Stimulated activated CD4-positive, alpha-beta T cell treated with anti-CD3 and anti-CD28 coated beads, Interleukin-2, amount 100 ng/mL, for 48 hours (primary cell): Measurements from ENCODE around the gene LY6G5B.

Experiments
- DNase-seq, 2 donors: peaks; one replicate each; pipeline ENCODE4 v3.0.0-alpha.2; 2020

Gene LY6G5B, protein sequence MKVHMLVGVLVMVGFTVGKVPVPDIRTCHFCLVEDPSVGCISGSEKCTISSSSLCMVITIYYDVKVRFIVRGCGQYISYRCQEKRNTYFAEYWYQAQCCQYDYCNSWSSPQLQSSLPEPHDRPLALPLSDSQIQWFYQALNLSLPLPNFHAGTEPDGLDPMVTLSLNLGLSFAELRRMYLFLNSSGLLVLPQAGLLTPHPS

DNA sequence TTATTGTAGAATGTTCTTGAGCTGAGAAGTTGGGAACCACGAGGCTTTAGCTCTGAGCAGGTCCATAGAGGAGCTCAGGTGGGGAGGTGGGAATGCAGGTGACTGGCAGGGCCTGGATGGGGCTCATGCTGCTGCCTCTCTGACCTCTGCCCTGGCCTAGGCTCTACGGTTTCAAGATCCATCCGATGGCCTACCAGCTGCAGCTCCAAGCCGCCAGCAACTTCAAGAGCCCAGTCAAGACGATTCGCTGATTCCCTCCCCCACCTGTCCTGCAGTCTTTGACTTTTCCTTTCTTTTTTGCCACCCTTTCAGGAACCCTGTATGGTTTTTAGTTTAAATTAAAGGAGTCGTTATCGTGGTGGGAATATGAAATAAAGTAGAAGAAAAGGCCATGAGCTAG is at the start of gene LY6G5B:
Gene LY6G5B (plus strand): TSS at position 301 of the 400 bp plus-strand sequence. CDS start 975 bp downstream, outside the sequence.
- no peak for DNase-seq

DNA sequence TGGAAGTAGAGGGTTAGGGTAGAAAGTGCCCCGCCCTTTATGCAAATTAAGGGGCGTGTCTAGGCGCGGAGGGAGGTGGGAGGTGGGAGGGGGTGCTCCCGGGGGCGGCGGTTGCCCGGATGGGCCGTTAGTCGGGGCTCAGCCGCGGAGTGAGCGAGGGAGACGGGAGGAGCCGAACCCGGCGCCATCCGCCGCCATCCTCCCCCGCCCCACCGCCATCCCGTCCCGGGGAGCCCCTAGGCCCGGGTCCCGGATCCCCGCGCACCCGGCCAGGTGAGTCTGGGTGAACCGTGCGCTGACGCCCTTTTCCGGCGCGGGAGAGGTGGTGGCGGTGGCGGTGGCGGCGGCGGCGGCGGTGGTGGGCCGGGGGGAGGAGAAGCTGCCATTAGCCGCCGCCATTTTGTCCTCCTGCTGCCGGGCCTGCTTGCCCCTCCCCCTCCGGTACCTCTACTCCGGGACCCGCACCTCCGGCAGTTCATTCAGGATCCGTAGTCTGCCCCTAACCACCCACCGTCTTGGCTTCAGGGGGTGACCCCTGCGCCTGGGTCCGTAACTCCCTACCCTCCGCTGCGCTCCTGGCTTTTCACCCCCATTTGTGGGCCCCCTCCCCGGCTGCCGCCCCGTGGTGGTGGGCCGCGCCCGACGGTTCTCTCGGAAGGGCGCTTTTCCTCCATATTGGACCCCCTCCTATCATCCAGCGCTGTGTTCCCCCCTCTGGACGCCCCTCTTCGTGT is 49.0 kb upstream of the LY6G5B start, which contains the start of gene PRRC2A:
Gene PRRC2A (plus strand): TSS at position 130 of the 734 bp plus-strand sequence. CDS start 2,075 bp downstream, outside the sequence.
- DNase-seq: peak; percentile 76 to 97

DNA sequence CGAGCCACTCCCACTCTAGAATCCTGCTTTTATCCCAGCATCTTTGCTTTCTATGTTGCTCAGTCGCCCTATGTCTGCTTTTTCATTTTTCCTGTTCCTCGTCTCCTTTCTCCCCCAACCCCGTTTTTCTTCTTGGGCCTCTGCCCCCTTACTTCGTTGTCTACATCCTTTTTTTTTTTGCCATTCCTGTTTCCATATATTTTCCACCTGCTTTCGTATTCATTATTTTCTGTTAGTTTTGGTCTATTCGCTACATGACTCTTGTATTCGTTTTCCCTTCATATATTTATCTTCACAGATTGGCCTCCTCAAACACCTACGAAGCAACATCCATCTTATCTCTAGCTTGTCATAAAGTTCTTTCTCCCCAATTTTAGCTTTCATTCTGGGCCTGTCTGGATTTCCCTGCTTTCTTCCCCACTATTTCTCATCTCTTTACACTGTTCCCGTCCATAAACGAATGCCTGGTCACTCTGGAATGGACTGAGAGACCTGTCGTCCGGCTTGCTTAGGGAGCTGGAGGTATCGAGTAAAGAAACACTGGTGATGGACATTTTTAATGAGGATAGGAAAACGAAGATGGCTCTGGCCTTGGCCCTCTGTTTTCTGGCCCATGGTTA is 48.3 kb upstream of the LY6G5B start:
- no peak for DNase-seq

DNA sequence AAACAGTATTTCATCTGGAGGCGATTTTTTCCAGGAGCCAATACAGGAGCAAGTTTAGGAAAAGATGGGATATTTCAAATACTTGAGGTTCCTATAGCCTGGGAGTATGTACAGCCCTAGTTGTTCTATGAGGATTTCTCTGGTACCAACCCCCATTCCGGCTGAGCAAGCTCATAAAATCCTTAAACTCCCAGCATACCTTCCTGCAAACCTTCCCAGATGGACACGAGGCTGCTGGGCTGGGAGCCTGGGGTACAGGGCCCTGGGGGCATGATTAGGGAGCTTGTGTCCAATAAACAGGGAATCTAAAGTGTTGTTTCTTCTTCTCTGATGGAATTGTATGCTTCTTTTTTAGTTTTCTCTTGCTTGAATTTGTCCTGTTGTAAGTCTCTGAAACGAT is 47.8 kb upstream of the LY6G5B start:
- DNase-seq: no peak

DNA sequence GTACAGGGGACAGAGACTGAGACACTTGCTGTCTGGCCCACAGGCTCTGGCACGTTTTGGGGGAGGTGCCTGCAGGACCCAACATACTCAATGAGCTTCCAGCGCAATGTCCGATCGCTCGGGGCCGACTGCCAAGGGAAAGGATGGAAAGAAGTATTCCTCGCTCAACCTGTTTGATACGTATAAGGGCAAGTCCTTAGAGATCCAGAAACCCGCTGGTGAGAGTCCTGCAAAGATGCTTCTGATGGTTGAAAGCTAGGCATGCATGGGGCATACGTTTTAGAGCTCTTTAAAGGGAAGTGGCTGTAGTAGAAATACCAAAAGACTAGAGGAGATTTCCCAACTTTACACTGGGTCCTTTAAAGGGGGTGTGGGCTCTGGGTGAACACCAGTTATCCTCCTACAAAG is 47.1 kb upstream of the LY6G5B start:
- DNase-seq: no peak

DNA sequence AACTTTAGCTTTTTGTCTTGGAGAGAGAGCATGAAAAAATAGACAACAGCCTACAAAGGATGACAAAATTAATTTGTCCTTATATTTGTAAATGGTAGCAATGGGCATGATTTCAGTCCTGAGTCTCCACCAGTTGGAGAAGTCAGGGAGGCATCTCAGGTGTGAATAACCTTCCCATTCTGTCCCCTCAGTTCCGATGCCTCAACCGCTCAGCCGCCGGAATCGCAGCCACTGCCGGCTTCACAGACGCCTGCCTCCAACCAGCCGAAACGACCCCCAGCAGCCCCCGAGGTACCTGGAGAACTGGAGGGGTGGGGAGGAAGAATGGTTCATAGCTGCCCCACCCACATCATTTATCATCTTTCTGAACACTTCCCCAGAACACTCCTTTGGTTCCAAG is 45.7 kb upstream of the LY6G5B start:
- DNase-seq: no peak

DNA sequence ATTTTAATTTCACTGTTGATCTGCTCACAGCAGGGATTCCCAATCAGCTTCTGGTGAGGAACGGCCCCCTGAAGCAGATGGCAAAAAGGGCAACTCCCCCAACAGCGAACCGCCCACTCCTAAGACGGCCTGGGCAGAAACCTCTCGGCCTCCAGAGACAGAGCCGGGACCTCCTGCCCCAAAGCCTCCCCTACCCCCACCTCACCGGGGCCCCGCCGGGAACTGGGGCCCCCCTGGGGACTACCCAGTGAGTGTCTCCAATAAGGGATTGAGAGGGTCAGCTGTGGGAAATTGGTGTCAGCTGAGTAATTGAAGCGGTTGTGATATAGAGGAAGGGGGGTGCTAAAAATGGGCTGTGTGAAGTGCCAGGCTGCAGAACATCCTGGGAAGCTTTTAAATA is 42.8 kb upstream of the LY6G5B start:
- DNase-seq: no peak

DNA sequence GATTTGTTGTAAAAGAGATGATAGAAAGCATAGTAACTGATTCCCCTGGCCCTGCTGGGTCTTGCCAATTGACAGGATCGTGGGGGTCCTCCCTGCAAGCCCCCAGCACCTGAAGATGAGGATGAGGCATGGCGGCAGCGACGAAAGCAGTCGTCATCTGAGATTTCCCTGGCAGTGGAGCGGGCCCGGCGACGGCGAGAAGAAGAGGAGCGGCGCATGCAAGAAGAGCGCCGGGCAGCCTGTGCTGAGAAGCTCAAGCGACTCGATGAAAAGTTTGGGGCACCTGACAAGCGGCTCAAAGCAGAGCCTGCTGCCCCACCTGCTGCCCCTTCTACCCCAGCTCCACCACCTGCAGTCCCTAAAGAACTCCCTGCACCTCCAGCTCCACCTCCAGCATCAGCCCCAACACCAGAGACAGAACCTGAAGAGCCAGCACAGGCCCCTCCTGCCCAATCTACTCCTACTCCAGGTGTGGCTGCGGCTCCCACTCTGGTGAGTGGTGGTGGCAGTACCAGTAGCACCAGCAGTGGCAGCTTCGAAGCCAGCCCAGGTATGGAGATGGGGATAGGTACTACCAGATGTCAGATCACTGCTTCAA is 42.0 kb upstream of the LY6G5B start:
- no peak for DNase-seq

DNA sequence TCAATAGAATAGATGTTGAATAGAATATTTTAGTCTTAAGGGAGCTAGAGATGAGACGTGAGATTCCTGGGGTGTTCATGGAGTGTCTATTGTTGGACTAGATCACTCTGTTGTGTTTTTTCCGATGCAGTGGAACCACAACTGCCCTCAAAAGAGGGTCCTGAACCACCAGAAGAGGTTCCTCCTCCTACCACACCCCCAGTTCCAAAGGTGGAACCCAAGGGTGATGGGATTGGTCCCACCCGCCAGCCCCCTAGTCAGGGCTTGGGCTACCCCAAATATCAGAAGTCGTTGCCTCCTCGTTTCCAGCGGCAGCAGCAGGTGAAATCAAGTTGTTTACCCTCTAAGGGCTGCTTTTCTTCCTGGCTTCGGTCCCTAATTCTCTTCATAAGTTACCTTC is 40.8 kb upstream of the LY6G5B start:
- DNase-seq: no peak

DNA sequence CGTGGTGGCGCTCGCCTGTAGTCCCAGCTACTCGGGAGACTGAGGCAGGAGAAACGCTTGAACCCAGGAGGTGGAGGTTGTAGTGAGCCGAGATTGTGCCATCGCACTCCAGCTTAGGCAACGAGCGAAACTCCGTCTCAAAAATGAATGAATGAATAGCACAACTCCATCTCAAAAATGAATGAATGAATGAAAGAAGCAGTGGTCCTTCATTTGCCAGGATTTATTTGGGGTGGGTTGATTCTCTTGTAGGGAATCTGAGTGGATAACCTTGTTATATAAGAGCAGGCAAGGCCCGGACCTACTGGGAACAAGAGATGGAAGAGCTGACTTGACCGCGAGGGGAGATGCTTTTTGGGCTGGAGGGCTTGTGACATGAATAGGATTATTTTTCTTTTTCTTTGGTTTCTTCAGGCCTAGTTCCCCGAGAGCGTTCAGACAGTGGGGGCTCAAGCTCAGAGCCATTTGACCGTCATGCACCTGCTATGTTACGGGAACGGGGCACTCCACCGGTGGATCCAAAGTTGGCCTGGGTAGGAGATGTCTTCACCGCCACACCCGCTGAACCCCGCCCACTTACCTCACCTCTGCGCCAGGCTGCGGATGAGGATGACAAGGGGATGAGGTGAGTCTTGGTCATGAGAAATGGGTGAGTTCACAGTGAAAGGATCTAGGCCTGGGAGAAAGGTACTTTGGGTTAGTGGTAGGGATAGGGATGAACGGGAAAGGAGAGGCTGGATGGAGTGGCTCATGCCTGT is 39.4 kb upstream of the LY6G5B start:
- no peak for DNase-seq

DNA sequence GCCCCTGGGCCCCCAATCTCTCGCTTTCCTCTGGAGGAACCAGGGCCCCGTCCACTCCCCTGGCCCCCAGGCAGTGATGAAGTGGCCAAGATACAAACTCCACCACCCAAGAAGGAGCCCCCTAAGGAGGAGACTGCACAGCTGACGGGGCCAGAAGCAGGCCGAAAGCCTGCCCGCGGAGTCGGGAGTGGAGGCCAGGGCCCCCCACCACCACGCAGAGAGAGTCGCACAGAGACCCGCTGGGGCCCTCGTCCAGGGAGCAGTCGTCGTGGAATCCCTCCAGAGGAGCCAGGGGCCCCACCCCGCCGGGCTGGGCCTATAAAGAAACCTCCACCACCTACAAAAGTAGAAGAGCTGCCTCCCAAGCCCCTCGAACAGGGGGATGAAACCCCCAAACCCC is 38.6 kb upstream of the LY6G5B start:
- no peak for DNase-seq

DNA sequence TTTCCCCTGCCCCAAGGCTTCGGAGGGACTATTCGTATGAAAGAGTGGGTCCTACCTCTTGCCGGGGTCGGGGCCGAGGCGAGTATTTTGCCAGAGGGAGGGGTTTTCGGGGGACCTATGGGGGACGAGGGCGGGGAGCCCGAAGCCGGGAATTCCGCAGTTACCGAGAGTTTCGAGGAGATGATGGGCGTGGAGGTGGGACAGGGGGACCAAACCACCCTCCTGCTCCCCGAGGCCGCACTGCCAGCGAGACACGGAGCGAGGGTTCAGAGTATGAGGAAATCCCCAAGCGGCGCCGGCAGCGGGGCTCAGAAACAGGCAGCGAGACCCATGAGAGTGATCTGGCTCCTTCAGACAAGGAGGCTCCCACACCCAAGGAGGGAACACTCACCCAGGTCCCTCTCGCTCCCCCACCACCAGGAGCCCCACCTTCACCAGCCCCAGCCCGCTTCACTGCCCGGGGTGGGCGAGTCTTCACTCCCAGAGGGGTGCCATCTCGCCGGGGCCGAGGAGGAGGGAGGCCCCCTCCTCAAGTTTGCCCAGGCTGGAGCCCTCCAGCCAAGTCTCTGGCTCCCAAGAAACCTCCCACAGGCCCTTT is 38.0 kb upstream of the LY6G5B start:
- DNase-seq: no peak

DNA sequence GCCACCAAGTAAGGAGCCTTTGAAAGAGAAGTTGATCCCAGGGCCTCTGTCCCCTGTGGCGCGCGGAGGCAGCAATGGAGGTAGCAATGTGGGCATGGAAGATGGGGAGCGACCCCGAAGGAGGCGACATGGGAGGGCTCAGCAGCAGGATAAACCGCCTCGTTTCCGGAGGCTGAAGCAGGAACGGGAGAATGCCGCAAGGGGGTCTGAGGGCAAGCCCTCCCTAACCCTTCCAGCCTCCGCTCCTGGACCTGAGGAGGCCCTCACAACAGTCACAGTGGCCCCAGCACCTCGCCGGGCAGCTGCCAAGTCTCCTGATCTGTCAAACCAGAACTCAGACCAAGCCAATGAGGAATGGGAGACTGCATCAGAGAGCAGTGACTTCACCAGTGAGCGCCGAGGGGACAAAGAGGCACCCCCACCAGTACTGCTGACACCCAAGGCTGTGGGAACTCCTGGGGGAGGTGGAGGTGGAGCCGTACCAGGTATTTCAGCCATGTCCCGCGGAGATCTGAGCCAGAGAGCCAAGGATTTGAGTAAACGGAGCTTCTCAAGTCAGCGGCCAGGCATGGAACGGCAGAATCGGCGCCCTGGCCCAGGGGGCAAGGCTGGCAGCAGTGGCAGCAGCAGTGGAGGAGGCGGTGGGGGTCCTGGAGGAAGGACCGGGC is 37.4 kb upstream of the LY6G5B start:
- no peak for DNase-seq

DNA sequence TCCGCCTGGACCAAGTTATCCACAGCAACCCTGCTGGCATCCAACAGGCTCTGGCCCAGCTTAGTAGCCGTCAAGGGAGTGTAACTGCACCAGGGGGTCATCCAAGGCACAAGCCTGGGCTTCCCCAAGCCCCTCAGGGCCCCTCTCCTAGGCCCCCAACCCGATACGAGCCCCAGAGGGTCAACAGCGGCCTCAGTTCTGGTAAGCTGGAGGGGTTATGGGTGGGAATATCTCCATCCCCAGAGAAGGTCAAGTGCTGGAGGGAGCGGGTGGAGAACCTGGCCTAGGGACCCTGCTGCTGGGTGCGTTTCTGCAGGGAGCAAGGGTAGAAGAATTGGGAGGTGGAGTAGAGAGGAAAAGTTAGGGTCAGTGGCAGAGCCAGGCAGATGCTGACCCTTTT is 36.3 kb upstream of the LY6G5B start:
- DNase-seq: no peak

DNA sequence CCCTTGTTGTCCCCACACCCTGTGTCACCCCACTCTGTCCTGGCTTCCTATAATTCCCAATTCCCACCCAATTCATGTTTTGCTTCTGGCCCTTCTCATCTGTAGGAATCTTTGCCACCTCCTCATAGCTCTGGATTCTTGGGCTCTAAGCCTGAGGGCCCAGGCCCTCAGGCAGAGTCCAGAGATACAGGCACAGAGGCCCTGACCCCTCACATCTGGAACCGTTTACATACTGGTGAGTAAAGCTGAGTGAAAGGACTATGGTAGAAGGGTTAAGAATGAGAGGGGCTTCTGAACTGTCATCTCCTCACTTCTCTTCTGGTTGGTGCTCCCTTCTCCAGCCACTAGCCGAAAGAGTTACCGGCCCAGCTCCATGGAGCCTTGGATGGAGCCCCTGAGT is 35.6 kb upstream of the LY6G5B start:
- no peak for DNase-seq

DNA sequence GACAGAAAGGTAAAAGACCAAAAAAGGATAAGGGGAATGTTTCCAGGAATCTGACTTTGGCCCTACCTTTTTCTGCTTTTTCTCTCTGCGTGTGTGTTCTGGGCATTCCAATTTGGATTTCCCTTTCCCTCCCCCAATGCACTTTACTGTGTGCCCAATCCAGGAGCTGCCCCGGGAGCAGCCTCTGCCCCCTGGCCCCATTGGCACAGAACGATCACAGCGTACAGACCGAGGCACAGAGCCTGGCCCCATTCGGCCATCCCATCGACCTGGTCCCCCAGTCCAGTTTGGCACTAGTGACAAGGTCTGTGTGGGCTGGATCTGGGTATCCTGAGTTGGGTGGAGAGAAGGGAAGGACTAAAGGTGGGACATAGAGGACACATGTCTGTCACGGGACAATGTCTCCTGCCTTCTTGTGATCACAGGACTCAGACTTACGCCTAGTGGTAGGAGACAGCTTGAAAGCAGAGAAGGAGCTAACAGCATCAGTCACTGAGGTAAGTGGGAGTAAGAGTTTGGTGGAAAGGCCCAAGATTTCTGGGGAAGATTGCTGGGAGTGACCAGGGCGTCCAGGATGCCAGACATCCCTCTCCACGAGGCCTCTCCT is 34.7 kb upstream of the LY6G5B start:
- DNase-seq: no peak

DNA sequence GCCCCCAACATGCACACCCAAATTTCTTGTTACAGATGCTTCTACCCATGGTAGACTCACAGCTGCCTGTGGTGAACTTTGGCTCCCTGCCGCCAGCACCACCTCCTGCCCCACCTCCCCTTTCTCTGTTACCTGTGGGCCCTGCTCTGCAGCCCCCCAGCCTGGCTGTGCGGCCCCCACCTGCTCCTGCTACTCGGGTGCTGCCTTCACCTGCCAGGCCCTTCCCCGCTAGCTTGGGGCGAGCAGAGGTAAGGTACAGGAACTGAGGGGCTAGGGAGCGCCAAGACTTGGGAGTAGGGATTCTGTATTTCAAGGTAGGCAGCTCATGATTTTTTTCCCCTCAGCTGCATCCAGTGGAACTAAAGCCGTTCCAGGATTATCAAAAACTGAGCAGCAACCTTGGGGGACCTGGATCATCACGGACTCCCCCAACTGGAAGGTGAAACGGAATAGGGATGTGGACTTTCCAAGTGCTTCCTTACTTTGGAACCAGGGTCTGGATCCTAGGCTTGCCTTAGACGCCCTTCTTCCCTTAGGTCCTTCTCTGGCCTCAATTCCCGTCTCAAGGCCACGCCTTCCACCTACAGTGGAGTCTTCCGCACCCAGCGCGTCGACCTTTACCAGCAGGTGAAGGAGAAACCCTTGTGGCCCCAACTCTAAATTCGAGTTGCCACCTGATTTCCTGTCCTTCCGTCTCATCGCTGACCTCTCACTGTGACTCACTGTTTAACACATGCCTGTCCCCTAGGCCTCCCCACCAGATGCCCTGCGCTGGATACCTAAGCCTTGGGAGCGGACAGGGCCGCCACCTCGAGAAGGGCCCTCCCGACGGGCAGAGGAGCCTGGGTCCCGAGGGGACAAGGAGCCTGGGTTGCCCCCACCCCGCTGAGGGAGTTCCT is 32.8 kb upstream of the LY6G5B start:
- no peak for DNase-seq

DNA sequence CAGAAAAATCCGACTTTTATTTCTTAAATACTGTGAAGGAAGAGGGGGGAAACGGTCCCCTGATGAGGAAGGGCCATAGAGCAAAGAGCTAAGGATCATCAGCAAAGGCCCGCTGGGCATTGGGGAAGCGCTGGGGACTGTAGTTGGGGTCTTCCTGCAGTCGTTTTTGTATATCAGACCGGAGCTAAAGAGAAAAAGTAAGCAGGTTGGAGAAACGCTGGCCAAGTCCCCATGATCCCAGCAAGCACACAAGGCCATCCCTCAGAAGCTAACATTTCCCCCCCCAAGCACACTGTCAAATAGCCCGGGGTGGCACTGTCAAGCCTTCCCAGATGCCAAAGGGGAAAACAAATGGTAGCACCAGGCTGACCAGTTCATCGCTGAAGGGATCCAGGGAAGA is 30.7 kb upstream of the LY6G5B start:
- no peak for DNase-seq

DNA sequence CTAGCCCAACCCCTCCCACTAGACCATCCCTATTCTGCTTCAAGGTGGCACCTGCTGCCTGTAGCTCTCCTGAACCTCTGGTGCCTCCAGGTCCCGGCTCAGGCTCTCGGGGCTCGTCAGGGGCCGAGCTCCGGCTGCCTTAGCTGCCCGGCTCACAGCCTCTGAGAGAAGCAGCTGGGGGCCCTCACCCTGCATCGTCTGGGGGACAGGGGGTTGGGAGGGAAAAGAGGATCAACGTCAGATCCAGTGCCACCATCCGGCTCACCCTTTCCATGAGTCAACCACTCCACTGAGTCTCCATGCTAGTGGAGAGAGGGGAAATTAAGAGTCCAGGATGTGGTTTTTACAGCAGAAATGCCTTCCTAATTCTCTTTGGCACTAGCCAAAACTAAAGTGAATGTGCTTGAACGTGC is 30.3 kb upstream of the LY6G5B start:
- no peak for DNase-seq

DNA sequence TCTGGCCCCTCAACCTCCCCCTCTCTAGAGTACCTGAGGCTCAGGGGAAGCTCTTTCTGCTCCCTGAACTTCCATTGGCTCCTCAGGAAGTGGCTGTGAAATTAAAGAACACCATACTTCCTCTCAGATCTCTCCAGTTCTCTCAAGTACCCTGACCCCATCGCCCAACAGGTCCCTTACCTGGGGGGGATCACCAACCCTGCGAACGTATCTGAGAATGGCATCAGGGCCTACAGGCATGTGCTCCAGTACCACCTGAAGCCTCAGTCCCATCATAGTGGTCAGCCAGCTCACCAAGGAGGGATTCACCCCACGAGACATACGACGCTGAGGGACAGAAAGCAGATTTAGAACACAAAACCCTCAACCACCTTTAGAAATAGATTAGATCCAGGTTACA is 29.2 kb upstream of the LY6G5B start:
- DNase-seq: no peak

DNA sequence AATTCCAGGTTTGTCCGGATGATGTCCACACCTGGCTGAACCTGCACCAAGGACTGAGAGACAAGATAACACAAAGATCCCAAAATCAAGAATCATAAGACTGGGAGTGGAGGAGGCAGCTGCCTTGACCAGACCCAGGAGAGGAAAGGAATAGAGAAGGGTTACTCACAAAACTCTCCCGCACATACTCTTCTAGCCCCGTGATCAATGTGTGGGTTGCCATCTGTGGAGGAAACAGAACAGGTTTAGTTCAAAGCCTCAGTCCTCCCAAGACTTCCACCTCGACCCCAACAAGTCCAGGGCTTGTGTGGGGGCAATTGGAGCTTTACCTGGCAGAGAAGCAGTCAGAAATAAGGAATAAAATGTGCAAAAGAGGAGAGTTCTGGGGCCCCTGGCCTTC is 28.4 kb upstream of the LY6G5B start:
- DNase-seq: no peak
